HG03045 (cell line): Measurements from ENCODE around the gene DCLK1.

ENCODE experiments used
- ATAC-seq: cut with Tn5 transposase; IDR thresholded peaks from one replicate; pipeline ENCODE4 v1.9.1; 2021; ENCODE audit warnings: mild to moderate bottlenecking, moderate library complexity; ENCODE audit not compliant: unreplicated experiment

The DCLK1 gene

DNA sequence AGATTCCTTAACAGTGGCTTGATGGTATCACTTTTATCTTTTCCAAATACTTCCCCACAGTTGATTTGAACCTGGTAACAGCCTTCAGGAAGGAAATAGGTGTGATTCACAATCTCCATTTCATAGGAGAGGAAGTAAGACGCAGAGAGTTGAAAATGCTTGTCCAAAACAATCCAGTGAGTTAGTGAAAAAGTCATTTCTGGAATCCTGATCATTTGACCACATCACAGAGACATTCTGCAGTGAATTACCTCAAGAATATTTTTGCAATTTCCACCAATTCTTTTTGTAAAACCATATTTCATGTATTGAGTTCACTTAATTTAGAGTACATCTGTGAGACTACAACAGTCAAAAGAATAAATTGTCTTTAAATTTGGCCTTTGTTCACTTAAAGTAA is 292.8 kb downstream of the DCLK1 start:
- ATAC-seq, result no peak

DNA sequence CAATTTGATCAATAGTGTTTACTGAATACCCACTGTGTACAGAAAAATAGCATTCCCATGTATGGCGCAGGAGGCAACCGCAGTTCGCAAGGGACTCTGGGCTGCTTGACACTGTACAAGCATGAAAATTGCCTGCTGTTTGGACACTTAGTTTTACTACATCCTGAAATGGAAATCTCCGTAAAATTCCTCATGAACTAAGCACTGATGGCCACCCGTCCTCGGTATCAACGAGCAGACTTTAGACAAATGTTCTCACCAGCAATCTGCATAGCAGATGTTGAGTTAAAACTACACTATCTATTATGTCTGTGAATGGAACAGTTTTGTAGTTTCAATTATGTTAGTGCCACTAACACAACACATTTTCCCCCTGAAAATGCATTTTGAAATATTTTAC is 294.7 kb downstream of the DCLK1 start:
- no peak for ATAC-seq

DNA sequence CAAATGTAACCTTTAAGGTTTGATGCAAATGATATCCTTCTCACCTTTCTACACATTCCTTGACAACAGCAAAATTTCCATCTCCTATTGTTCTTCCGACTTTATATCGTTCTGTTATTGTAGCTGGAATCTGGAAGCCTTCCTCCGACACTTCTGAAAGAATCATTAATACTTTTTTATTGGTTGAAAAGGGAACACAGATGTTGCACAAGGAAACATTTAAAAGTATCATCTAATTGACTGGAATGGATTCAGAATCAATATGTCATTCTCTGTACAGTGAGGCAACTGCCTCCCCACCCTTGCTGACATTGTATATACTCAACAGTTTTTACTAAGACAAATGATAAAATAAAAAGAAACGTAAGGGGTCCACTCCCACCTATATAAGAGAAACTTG is 295.2 kb downstream of the DCLK1 start:
- no peak for ATAC-seq

DNA sequence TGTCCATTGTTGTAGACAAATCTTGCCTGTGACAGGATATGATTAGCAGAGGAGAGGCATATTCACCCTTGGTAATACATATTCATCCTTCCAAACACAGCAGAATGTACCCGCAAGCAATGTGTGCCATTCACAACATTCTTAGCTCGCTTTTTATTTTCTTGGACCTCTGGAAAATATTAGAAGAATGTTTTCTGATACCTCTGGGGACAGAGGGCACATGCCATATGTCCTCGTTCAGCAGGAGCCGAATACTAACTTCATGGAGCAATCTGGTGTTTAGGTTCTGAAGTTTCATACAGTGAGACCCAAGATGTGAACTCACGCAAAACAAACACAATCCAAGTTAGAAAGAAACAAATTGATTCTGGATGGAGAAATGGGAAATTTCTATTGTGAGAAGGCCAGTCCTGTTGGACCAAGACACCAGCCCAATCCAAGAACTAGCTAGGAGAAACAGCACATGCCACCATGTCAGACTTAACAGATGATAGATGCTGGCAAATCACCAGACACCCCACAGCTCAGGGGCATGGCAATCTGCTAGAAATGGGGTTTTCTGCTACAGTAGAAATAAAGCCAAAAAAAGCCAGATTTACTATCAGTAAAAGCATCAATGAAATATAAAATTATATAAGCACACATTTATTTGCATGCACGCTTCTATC is 297.4 kb downstream of the DCLK1 start:
- ATAC-seq, result no peak

DNA sequence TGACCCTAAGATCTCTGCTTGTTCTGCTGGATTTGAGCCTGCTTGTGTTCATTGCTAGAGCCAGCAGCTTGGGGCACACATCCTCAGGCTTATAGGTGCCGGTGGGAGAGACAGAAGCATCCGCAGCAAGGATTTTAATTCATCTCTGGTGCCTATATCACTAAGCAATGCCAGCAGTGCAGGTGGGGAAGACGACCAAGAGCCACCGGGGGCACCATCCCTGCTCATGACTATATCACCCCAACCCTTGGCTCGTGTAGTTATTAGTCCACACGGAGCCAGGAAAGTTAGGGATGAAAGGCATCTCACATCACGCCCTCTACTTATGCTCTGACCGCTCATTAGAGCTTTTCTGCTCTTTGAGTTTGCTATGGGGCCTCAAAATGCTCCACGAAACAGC is 298.2 kb downstream of the DCLK1 start:
- no peak for ATAC-seq

DNA sequence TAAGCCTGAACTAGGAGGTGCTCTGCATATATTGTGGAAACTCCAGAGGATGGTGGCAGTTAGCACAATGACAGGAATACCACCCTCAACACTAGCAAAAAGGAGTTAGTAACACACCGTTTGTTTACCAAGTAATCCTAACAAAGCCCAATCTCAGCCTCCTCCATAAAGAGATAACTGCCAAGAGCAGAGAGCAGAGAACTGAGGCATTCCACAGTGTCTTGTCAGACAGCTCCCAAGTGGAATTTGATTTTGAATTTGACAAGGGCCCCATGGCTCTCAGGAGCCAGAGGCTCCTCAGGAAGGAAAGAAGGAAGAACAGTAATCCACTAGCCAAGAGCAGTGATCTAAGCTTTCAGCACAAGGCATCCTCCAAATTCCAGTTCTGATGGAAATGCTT is 298.6 kb downstream of the DCLK1 start:
- no peak for ATAC-seq

DNA sequence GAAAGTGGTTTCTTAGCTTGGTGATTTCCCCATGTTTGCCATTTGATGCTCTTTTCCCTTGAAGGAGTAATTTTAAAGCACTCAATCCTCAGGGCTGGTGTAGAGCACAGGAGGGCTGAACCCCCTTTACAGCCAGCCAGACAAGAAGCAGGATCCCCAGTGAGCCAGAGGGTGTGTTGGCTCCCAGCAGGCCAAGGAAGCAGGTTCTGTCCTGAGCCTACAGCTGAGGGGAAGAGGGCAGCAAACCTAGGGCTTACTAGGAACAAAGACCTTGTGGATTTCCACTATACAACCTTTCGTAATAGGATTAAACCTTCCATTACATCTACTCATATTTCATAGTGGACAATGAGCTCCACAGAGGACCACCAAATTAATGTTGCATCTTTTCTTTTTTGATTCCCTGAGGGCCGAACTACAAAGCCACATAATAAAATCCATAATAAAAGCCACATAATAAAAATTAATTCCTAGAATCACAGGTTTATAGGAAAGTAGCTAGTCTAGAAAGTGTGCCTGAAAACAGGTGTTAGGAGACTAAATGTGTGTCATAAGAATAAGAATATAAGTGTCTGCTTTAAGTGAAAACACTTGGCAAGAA is 300.2 kb downstream of the DCLK1 start:
- no peak for ATAC-seq

DNA sequence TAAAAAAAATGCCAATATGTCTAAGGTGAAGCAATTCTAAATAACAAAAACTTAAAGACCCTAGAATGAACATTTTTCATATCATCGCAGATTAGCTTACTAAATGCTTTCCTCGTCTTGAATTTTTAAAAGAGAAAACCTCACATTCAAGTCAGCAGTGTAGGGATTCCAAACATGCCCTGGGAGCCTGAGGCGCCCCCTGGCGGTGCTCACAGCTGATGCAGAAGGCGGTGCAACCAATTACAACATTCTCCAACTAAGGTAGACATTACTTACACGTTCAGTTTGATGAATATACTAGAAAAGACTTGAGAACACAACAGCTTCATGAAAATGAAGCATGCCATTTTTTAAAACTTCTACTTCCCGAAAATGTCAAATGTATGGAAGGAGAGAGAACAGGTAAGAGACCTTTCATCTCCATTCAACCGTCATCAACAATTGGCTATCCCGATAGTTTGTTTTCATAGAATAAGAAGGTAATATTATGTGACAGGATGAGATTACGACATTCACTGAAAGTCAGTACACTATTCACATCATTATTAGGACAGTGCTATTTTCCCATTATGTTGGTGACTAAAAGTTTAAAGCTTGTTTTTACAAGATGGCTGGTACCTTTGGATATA is 304.4 kb downstream of the DCLK1 start:
- no peak for ATAC-seq

DNA sequence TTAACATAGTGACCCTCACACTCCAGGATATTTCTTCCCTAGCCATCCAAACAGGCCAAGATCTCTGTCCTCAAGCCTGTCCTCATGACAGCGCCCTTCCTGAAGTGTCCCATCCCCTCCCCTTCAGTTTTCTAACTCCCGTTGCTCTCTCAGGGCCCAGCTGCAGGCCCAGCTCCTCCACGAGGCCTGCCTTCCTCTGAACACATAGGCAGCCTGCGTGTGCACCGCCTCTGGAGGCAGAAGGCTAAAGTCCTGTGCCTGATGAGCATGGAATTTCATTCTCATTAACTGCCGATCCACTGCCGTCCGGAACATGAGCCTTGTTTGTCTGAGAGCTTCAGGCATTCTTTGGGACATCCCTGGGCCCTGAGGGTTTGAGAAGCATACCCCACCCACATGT is 306.4 kb downstream of the DCLK1 start:
- no peak for ATAC-seq

DNA sequence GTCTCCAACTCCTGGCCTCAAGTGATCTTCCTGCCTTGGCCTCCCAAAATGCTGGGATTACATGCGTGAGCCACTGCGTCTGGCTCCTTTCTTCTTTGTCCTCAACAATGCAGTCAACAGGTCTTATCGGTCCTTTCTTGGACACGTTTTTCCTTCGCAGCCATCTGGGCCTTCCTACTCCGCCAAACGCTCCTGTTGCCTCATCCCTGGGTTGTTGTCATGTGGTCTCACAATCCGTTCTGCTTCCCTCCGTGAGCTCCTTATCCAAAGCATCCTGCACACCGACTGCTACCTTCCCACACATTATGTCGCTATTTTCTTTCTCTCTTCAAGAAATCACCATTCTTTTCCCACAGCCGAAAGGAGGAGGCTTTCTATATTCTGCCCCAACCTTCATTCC is 306.8 kb downstream of the DCLK1 start:
- no peak for ATAC-seq

DNA sequence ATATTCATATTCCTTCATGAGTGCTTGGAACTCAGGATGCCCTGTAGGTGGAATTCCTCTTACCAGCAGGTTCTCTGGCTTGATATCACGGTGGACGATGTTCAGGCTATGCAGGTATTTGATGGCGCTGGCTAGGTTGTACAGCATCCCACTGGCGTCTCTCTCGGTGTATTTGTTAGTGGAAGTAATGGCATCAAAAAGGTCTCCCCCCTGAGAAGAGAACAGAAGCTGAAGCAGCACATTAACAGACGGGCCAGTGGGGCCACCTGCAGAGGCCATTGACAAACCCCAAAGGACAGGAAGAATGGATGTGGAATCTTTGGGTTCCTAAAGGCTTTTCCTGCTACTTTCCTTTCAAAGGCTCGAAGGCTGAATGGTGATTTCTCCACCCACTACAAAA is 308.5 kb downstream of the DCLK1 start:
- no peak for ATAC-seq

DNA sequence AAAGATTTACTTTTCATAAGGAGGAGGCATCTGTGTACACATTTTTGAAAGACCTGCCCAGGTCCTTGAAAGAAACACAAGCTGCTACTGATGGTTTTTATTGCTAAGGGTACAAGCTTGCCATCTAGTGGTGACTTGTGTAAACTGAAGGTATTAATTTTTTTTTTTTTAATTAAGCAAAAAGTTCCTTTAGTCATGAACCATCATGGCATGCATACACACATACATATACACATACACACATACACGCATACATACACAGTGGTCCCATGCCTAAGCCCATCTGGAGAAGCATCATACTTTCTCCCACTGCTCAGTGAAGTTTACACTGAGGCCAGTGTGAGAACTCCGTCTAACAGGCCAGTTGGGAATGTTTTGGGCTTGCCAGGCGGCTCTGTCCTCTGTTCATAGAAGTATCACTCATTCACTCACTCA is 312.5 kb downstream of the DCLK1 start:
- no peak for ATAC-seq

DNA sequence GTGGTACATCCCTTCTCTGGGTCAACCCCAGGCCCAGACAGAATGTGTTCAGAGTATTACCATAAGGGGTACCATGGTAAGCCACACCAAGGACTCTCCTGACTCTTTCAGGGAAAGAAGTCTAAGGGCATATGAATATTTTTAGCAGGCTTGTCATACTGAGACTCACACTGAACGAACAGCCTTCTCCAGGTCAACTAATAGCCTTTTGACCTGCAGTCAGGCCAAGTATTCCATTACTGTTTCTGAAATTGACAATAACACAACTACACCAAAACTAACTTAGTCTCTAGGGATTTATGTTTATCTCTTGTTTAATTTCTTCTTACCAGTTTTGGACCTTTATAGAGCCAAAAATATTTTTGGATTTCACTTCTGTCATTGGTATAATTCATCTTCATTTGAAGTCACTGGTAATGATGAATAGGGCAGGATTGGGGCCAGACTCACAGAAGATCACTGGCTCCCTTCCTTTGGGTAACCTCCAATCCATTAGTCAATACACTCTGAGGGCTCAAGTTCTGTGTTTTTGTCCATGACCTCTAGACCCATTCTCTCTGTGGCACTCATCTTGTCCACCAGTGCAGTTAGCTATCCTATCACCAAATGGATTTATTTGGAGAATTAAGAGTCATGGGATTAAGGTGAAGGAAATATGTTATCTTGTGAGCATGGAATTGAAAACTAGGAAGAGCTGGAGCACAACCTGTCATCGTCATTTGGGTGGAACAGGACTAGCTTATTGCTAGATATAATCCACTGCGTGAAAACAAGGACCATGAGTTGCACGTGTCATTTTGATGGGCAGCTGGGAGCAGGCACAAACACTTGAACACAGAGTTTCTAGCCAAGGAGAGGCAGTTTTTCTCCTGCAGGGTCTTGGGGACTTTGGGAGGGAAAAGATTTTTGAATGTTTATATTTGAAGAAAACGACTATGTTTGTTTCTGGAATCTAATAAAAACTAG is 313.3 kb downstream of the DCLK1 start:
- no peak for ATAC-seq

DNA sequence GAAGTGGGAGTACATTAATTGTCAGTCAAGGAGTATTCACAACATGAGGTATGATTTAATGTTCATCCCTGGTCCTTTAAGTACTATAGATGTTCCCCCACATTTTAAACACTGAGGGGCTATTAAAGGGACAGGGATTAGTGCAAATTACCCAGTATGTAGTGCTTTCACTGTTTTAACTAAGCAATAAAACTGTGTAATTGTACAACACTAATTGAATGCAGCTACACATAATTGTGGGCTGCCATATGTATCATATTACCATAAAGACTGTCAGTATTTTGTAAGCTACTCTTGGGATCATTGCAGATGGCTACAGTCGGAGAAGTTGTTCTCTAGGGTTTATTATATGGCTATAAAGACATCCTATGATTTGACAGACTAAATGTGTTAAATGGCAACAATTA is 316.6 kb downstream of the DCLK1 start:
- ATAC-seq, result no peak

DNA sequence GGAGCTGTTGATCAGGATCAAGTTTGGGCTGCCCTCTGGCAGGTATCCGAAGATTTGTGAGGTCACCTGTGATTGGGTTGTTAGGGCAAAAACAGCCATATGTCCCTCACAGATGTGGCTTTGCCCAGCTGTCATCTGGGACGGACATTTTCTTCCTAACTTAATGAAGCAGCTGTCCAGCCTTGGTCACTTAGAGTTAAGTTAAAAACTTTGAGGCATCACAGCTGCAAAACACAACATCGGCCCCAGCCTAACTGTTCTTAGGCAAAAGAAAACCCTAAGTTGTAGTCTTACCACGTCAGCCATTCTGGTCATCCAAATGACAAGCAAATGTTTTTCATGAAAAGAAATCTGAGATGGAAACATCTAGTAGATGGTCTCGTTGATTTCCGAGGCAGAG is 318.4 kb downstream of the DCLK1 start:
- ATAC-seq, result no peak

DNA sequence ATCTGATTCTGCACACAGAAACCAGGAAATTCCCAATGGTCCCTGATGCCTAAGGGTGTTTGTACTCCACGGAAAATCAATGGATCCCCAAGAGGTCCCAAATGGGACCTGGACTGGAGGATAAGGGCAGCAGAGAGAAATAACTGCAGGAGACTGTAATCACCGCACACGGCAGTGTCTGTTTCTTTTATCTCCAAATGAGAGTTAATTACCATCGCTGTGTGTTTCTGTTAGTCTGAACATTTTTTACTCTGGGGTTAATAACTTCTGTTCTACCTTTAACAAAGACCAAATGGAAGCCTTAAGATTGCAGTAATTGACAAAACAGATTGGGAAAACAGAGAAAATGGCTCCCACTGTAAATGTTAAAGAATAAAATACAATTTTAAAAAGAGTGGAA is 320.9 kb downstream of the DCLK1 start:
- no peak for ATAC-seq

DNA sequence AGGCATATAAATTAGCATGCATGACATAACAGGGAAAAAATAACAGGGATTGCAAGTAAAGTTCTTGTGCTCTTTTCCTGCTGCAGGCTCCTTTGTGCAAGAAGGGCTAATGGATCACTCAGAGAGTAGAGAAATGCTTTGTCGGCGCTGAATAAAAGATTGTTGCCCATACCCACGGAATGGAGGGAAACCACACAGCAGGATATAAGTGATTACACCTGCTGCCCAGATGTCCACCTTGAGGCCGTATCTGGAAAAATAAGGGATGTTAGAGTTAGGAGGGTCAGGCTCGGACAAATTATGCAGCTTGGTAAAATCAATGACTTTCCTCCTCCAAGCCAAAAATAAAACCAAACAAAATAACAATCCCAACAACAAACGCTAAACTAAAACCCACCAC is 322.3 kb downstream of the DCLK1 start:
- ATAC-seq, result no peak

DNA sequence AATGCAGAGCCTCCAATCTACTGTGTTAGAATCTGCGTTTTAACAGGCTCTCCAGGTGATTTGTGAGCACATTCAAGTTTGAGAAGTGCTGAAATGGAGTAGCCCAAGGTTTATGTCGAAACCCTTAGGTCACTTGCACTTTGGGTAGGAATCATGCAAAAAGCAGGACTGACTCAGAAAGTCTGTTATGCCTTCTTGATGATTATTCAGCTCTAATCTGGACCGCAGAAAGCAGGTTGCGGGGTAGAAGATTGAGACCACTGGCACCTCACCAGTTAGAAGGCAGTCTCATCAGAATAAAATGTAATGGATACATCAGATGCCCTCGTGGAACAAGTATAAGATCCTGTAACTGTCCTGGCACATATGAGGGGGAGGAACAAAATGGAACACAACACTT is 326.3 kb downstream of the DCLK1 start:
- ATAC-seq, result no peak

DNA sequence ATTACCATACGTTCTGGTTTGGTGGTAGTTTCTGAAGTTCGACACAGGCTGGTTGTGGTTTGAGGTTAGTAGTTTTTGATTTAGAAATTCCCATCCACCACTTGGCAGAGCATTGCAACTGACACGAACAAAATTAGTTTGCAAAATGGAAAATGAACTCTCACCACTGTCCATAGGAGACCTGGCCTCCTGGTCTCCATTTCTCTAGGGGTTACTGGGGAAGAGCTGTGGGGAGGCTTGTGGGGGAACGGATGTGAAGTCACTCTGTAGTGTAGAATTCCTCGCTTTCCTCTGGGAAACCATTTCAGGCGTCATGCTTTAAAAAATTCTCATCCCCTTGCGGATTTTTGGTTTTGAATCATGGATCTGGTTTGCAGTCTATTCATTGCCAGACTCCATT is 333.2 kb downstream of the DCLK1 start:
- ATAC-seq, result no peak

DNA sequence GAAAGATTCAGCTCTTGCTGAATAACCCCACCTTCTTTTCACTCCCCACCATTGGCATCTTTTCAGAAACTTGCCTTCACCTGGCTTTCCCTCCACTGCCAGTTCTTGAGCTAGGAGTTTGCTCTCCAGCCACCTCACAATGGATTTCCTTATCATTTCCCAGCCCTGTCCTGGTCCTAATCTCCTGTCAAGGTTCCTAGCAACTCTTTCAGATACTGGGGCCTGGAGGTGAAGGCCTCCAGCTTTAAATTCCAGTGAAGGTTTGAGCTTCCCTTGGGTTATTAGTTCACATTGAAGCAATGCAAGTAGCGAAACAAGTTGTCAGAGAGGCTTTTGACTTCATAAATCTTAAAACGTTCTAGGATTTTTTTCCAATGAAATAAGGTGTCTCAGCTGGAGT is 333.9 kb downstream of the DCLK1 start:
- no peak for ATAC-seq

DNA sequence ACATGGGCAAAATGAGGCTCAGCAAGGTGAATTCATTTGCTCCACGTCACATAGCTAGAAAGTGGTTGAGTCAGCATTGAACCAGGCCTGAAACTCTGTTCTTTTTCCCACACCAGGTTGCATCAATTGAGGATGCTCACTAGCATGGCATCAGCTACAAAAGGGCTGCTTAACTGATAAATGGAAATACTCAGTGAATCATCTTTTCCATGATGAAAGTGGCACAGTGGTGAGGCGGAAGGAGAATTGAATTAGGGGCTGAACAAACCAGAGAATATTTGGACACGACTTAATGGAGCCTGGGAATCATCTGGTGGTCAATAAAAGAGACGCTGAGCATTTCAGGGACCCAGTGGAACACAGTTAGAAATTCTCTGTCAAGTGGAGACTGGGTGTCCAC is 334.6 kb downstream of the DCLK1 start:
- ATAC-seq, result no peak
